GM23338 (cell line): Measurements from ENCODE around the gene CDK4. TPM values are rescaled to one million over a fixed set of nuclear protein-coding genes. Genes with fewer than 3 reads are reported as not detected.

Experiments used
- ATAC-seq: fragments of 200-7000 bp; cut with Tn5 transposase; 3 replicates; pipeline ENCODE4 v1.9.1; 2020
- DNase-seq: peaks from one replicate; pipeline ENCODE4 v3.0.0-alpha.2; 2015; ENCODE audit warnings: low spot score
- H2AFZ ChIP-seq: fragments of 200-600 bp; sonication (generic); 2 replicates; pipeline ENCODE4 v1.8.0; 2016; ENCODE audit warnings: antibody characterized with exemption, mild to moderate bottlenecking, moderate library complexity
- H3F3A ChIP-seq: fragments of 200-600 bp; sonication (generic); replicated peaks from 2 replicates; pipeline ENCODE4 v1.8.0; 2017; ENCODE audit warnings: antibody characterized with exemption, mixed run types, low read depth
- H3K27ac ChIP-seq: fragments of 200-600 bp; sonication (generic); 2 replicates; pipeline ENCODE4 v1.6.1; 2016; ENCODE audit warnings: low read depth
- H3K27me3 ChIP-seq: fragments of 200-600 bp; sonication (generic); 2 replicates; pipeline ENCODE4 v1.8.0; 2016; ENCODE audit warnings: mild to moderate bottlenecking, mixed run types, moderate library complexity; ENCODE audit not compliant: insufficient read depth
- H3K36me3 ChIP-seq: fragments of 200-600 bp; sonication (generic); 2 replicates; pipeline ENCODE4 v1.8.0; 2016; ENCODE audit warnings: mild to moderate bottlenecking; ENCODE audit not compliant: insufficient read depth
- H3K4me1 ChIP-seq: fragments of 200-600 bp; sonication (generic); 2 replicates; pipeline ENCODE4 v1.8.0; 2016; ENCODE audit warnings: mild to moderate bottlenecking, moderate library complexity; ENCODE audit not compliant: insufficient read depth
- H3K4me2 ChIP-seq: fragments of 200-600 bp; sonication (generic); 2 replicates; pipeline ENCODE4 v1.7.1; 2017; ENCODE audit warnings: mixed run types
- H3K4me3 ChIP-seq: fragments of 200-600 bp; sonication (generic); 2 replicates; pipeline ENCODE4 v1.6.1; 2016; ENCODE audit warnings: mixed run types
- H3K79me2 ChIP-seq: fragments of 200-600 bp; sonication (generic); replicated peaks from 2 replicates; pipeline ENCODE4 v1.8.0; 2017; ENCODE audit warnings: mild to moderate bottlenecking; ENCODE audit not compliant: insufficient read depth
- H3K9me2 ChIP-seq: fragments of 200-600 bp; sonication (generic); 2 replicates; pipeline ENCODE4 v1.8.0; 2017; ENCODE audit not compliant: insufficient read depth
- H4K20me1 ChIP-seq: fragments of 200-600 bp; sonication (generic); replicated peaks from 2 replicates; pipeline ENCODE4 v1.8.0; 2017; ENCODE audit warnings: mild to moderate bottlenecking; ENCODE audit not compliant: insufficient read depth
- H3K27ac Mint-ChIP-seq: 2 replicates; pipeline ENCODE4 v1.8.0; 2020; ENCODE audit warnings: inconsistent platforms, mild to moderate bottlenecking, moderate library complexity, mixed read lengths
- H3K27me3 Mint-ChIP-seq: 3 replicates; pipeline ENCODE4 v1.8.0; 2022; ENCODE audit warnings: low read depth, mild to moderate bottlenecking, moderate library complexity, mixed read lengths, inconsistent platforms; ENCODE audit not compliant: insufficient read depth, poor library complexity
- H3K36me3 Mint-ChIP-seq: 3 replicates; pipeline ENCODE4 v1.8.0; 2021; ENCODE audit warnings: low read depth, mild to moderate bottlenecking, inconsistent platforms, moderate library complexity, mixed read lengths
- H3K4me1 Mint-ChIP-seq: 3 replicates; pipeline ENCODE4 v1.8.0; 2020; ENCODE audit warnings: mild to moderate bottlenecking, inconsistent platforms, mixed read lengths
- H3K4me3 Mint-ChIP-seq: 3 replicates; pipeline ENCODE4 v1.8.0; 2021; ENCODE audit warnings: moderate library complexity, mild to moderate bottlenecking, inconsistent platforms, mixed read lengths
- H3K9me3 Mint-ChIP-seq: 3 replicates; pipeline ENCODE4 v1.8.0; 2020; ENCODE audit warnings: moderate library complexity, mild to moderate bottlenecking, inconsistent platforms, mixed read lengths
- CREB1 ChIP-seq: fragments of 250-450 bp; sonication (Bioruptor Pico); IDR thresholded peaks from 2 replicates; pipeline ENCODE4 v1.5.0; 2020; ENCODE audit warnings: low read depth, mild to moderate bottlenecking, moderate library complexity
- CTCF ChIP-seq, 2 experiments: fragments of 200-600 bp in 1 of 2; sonication (generic) in 1 of 2; conservative IDR thresholded peaks; 2 replicates each; pipeline versions ENCODE4 v1.5.1 to v1.6.1; 2016 to 2017; ENCODE audit warnings: antibody characterized with exemption in 2 of 2, low read depth in 2 of 2, mild to moderate bottlenecking in 2 of 2, moderate library complexity in 1 of 2
- ETS1 ChIP-seq: IDR thresholded peaks from 2 replicates; pipeline ENCODE4 v1.6.1; 2016; ENCODE audit warnings: antibody characterized with exemption
- EZH2 ChIP-seq: fragments of 200-600 bp; sonication (generic); IDR thresholded peaks from one replicate; pipeline ENCODE4 v1.8.0; 2017; ENCODE audit warnings: antibody characterized with exemption, mild to moderate bottlenecking, low read depth; ENCODE audit not compliant: unreplicated experiment
- EZH2phosphoT487 ChIP-seq: fragments of 200-600 bp; sonication (generic); IDR thresholded peaks from one replicate; pipeline ENCODE4 v1.8.1; 2018; ENCODE audit warnings: antibody characterized with exemption; ENCODE audit not compliant: unreplicated experiment
- JUNB ChIP-seq: IDR thresholded peaks from one replicate; pipeline ENCODE4 v1.6.1; 2016; ENCODE audit warnings: antibody characterized with exemption; ENCODE audit not compliant: unreplicated experiment
- NANOG ChIP-seq: IDR thresholded peaks from 2 replicates; pipeline ENCODE4 v1.6.1; 2016; ENCODE audit warnings: antibody characterized with exemption, borderline replicate concordance
- POLR2AphosphoS5 ChIP-seq: IDR thresholded peaks from 2 replicates; pipeline ENCODE4 v1.6.1; 2016; ENCODE audit warnings: antibody characterized with exemption, low read depth
- REST ChIP-seq: IDR thresholded peaks from one replicate; pipeline ENCODE4 v1.6.1; 2018; ENCODE audit warnings: antibody characterized with exemption; ENCODE audit not compliant: unreplicated experiment
- STAT1 ChIP-seq: IDR thresholded peaks from one replicate; pipeline ENCODE4 v1.6.1; 2016; ENCODE audit warnings: antibody characterized with exemption; ENCODE audit not compliant: unreplicated experiment
- ZNF114 ChIP-seq: fragments of 250-450 bp; sonication (Bioruptor Pico); IDR thresholded peaks from 2 replicates; pipeline ENCODE4 v1.5.0; 2020; ENCODE audit warnings: mild to moderate bottlenecking, moderate library complexity
- ZNF331 ChIP-seq: fragments of 250-450 bp; sonication (Bioruptor Pico); IDR thresholded peaks from 2 replicates; pipeline ENCODE4 v1.5.0; 2020; ENCODE audit warnings: low read depth, mild to moderate bottlenecking, moderate library complexity
- ZNF462 ChIP-seq: fragments of 250-450 bp; sonication (Bioruptor Pico); IDR thresholded peaks from 2 replicates; pipeline ENCODE4 v1.5.0; 2020; ENCODE audit warnings: mild to moderate bottlenecking, moderate library complexity
- polyA plus RNA-seq: library from polyadenylated mRNA; unstranded; fragments of >200 nt; fragmentation: Nextera tagmentation; extraction: Ambion mirVana; gene quantifications from 2 replicates; pipeline ENCODE4 v1.2.1, GENCODE V29; 2016
- total RNA-seq: library from RNA; depleted of rRNA; stranded (reverse); fragments of >200 nt; shearing (Covaris generic); gene quantifications from 2 replicates; pipeline ENCODE4 v1.2.3, GENCODE V29; 2014

The CDK4 gene
- total and polyA plus RNA-seq, 2 experiments from 2014 or later: 105 to 198 TPM

- H2AFZ ChIP-seq: no peak overlapping the region
- H3K4me3 Mint-ChIP-seq: no peak overlapping the region; the same call in 2 of the 3 replicates
- H3K27me3 ChIP-seq: peaks cover 3% of the 10 kb centered on the region; the same call in 1 of the 2 replicates
- no peak for ATAC-seq
- DNase-seq: no peak
- TF ChIP-seq EZH2phosphoT487 (no peak), JUNB (no peak), ZNF462 (CRISPR knock-in tag) (no peak), ZNF331 (CRISPR knock-in tag) (no peak), STAT1 (no peak), POLR2AphosphoS5 (no peak), EZH2 (no peak), ETS1 (no peak), REST (no peak), ZNF114 (CRISPR knock-in tag) (no peak), CTCF (conservative IDR thresholded peaks at IDR 0.05; ENCODE audit: low read depth in 2 of 2) (no peak), NANOG (no peak), CREB1 (CRISPR knock-in tag) (no peak)
- peaks cover 4% of the 10 kb centered on the region for H3K27me3 Mint-ChIP-seq
- H3K4me2 ChIP-seq: no peak overlapping the region
- no peaks in the 10 kb centered on the region for H3F3A ChIP-seq
- no peaks in the 10 kb centered on the region; the same call in 1 of the 3 replicates for H3K4me1 Mint-ChIP-seq
- peaks cover 6% of the 10 kb centered on the region; the same call in 1 of the 2 replicates for H3K36me3 ChIP-seq
- H3K27ac Mint-ChIP-seq: no peak overlapping the region
- no peaks in the 10 kb centered on the region for H3K9me3 Mint-ChIP-seq
- no peak overlapping the region for H3K4me3 ChIP-seq
- no peaks in the 10 kb centered on the region for H3K79me2 ChIP-seq
- H3K9me2 ChIP-seq: no peaks in the 10 kb centered on the region
- no peak overlapping the region for H3K27ac ChIP-seq
- no peaks in the 10 kb centered on the region for H3K4me1 ChIP-seq
- H3K36me3 Mint-ChIP-seq: peaks cover 15% of the 10 kb centered on the region
- no peaks in the 10 kb centered on the region for H4K20me1 ChIP-seq
Measured at GRCh38 chr12:57717846-57718640, 34.1 kb downstream of the CDK4 start.
